ENCODE results near the gene TMEM273. TPM values are rescaled to one million over a fixed set of nuclear protein-coding genes. Genes with fewer than 3 reads are reported as not detected.

Gene TMEM273
- total RNA-seq, 4 donors from 2014 or later = 3.2 to 12.2 (median 7.1) TPM

- intact Hi-C loops (cut with DNase I; ENCODE audit: low total_unique reads) = no loop called here
- DNase-seq (ENCODE audit: low spot score in 2 of 2) = no peak
- TF ChIP-seq POLR2A (IDR thresholded peaks at IDR 0.05) = no peak
- TF ChIP-seq CTCF (IDR thresholded peaks at IDR 0.05) = no peak
- WGBS, 2 donors = 66 to 70% methylated on average over 4 of the region's 4 CpGs
- H3K4me3 ChIP-seq (ENCODE audit: low read depth, poor library complexity, severe bottlenecking) = no peak overlapping the region
These were observed 35.5 kb downstream of the TMEM273 start for GRCh38 chr10:49152663-49153062.

- intact Hi-C loops (cut with DNase I; ENCODE audit: low total_unique reads) = no loop called here
- WGBS, 2 donors = 97 to 98% methylated on average over 4 of the region's 4 CpGs
- DNase-seq (ENCODE audit: low spot score in 2 of 2) = no peak
- H3K4me3 ChIP-seq (ENCODE audit: low read depth, poor library complexity, severe bottlenecking) = no peak overlapping the region
- no peak for TF ChIP-seq CTCF (IDR thresholded peaks at IDR 0.05)
- no peak for TF ChIP-seq POLR2A (IDR thresholded peaks at IDR 0.05)
These were observed 36.2 kb downstream of the TMEM273 start for GRCh38 chr10:49152037-49152436.

GRCh38 chr10:49151481-49151880 is 36.7 kb downstream of the TMEM273 start:
- intact Hi-C loops (cut with DNase I; ENCODE audit: low total_unique reads) = no loop called here
- TF ChIP-seq CTCF (IDR thresholded peaks at IDR 0.05) = no peak
- TF ChIP-seq POLR2A (IDR thresholded peaks at IDR 0.05) = no peak
- DNase-seq (ENCODE audit: low spot score in 2 of 2) = no peak
- 68 to 86% methylated on average over 1 of the region's 1 CpG for WGBS, 2 donors
- H3K4me3 ChIP-seq (ENCODE audit: low read depth, poor library complexity, severe bottlenecking) = no peak overlapping the region

GRCh38 chr10:49151025-49151445 is 37.2 kb downstream of the TMEM273 start:
- DNase-seq (ENCODE audit: low spot score in 2 of 2) = peak in 1 of 2 donors; percentile 2
- TF ChIP-seq CTCF (IDR thresholded peaks at IDR 0.05) = no peak
- no peak for TF ChIP-seq POLR2A (IDR thresholded peaks at IDR 0.05)
- no peak overlapping the region for H3K4me3 ChIP-seq (ENCODE audit: low read depth, poor library complexity, severe bottlenecking)
- WGBS, 2 donors = 42 to 43% methylated on average over 2 of the region's 2 CpGs
- intact Hi-C loops (cut with DNase I; ENCODE audit: low total_unique reads) = no loop called here

GRCh38 chr10:49150426-49150825 is 37.8 kb downstream of the TMEM273 start:
- intact Hi-C loops (cut with DNase I; ENCODE audit: low total_unique reads) = no loop called here
- no peak overlapping the region for H3K4me3 ChIP-seq (ENCODE audit: low read depth, poor library complexity, severe bottlenecking)
- no peak for TF ChIP-seq CTCF (IDR thresholded peaks at IDR 0.05)
- TF ChIP-seq POLR2A (IDR thresholded peaks at IDR 0.05) = no peak
- DNase-seq (ENCODE audit: low spot score in 2 of 2) = no peak
- 60 to 66% methylated on average over 5 of the region's 5 CpGs for WGBS, 2 donors

GRCh38 chr10:49149881-49150280 is 38.3 kb downstream of the TMEM273 start:
- no peak overlapping the region for H3K4me3 ChIP-seq (ENCODE audit: low read depth, poor library complexity, severe bottlenecking)
- intact Hi-C loops (cut with DNase I; ENCODE audit: low total_unique reads) = no loop called here
- DNase-seq (ENCODE audit: low spot score in 2 of 2) = peak in 1 of 2 donors; percentile 59
- 87 to 93% methylated on average over 3 of the region's 3 CpGs for WGBS, 2 donors
- TF ChIP-seq CTCF (IDR thresholded peaks at IDR 0.05) = no peak
- TF ChIP-seq POLR2A (IDR thresholded peaks at IDR 0.05) = no peak

All from lower leg skin (tissue), 4 donors.